ENCODE results near the gene AVPR2. TPM values are rescaled to one million over a fixed set of nuclear protein-coding genes. Genes with fewer than 3 reads are reported as not detected.

AVPR2 gene
- total RNA-seq, 2 donors from 2014 or later: not detected

- TF ChIP-seq CTCF (conservative IDR thresholded peaks at IDR 0.05): no peak
- H3K27me3 Mint-ChIP-seq (ENCODE audit: insufficient read depth): peaks cover 19% of the 10 kb centered on the region
- whole genome bisulfite sequencing, 2 experiments (ENCODE audit: insufficient coverage in 1 of 2, insufficient read length in 1 of 2): 0 to 9% methylated on average over 1 to 31 of the region's 32 CpGs
- H3K4me3 Mint-ChIP-seq: peak overlapping the region; percentile 49
- DNase-seq: no peak
- H3K36me3 Mint-ChIP-seq (ENCODE audit: low read depth): no peaks in the 10 kb centered on the region
- Histone ChIP-seq H3K4me1 (ENCODE audit: control insufficient read depth, insufficient read depth, low read length) (peaks cover 3% of the 10 kb centered on the region), H3K36me3 (ENCODE audit: control insufficient read depth, insufficient read depth, low read length) (no peaks in the 10 kb centered on the region), H3K27ac (ENCODE audit: low read depth, low read length) (no peak overlapping the region), H3K4me3 (ENCODE audit: low read length) (no peak overlapping the region), H3K9ac (ENCODE audit: extremely low read depth, low read length, poor library complexity, severe bottlenecking) (no peak overlapping the region), H3K27me3 (ENCODE audit: control insufficient read depth, insufficient read depth, low read length, poor library complexity, severe bottlenecking) (peaks cover 17% of the 10 kb centered on the region), H3K9me3 (ENCODE audit: control insufficient read depth, low read length) (no peaks in the 10 kb centered on the region)
- H3K9me3 Mint-ChIP-seq: peaks cover 55% of the 10 kb centered on the region
- no peak overlapping the region for H3K27ac Mint-ChIP-seq
- peaks cover 6% of the 10 kb centered on the region for H3K4me1 Mint-ChIP-seq
Measured at GRCh38 chrX:153885208-153885787, 19.2 kb upstream of the AVPR2 start.

GRCh38 chrX:153885968-153886903, 18.2 kb upstream of the AVPR2 start, which contains the start of gene L1CAM:
TSS of gene L1CAM (minus strand) at chrX:153886173. CDS start at chrX:153875836, 10,337 bp downstream.
- Histone ChIP-seq H3K27ac (ENCODE audit: low read depth, low read length) (no peak within 1 kb of the TSS), H3K27me3 (ENCODE audit: control insufficient read depth, insufficient read depth, low read length, poor library complexity, severe bottlenecking) (peaks cover 17% of the 10 kb centered on the region), H3K9me3 (ENCODE audit: control insufficient read depth, low read length) (no peaks in the 10 kb centered on the region), H3K9ac (ENCODE audit: extremely low read depth, low read length, poor library complexity, severe bottlenecking) (no peak within 1 kb of the TSS), H3K4me1 (ENCODE audit: control insufficient read depth, insufficient read depth, low read length) (peaks cover 3% of the 10 kb centered on the region), H3K4me3 (ENCODE audit: low read length) (no peak within 1 kb of the TSS), H3K36me3 (ENCODE audit: control insufficient read depth, insufficient read depth, low read length) (no peaks in the 10 kb centered on the region)
- Mint-ChIP-seq H3K36me3 (ENCODE audit: low read depth) (no peaks in the 10 kb centered on the region), H3K9me3 (peaks cover 56% of the 10 kb centered on the region), H3K4me1 (peaks cover 6% of the 10 kb centered on the region), H3K27ac (no peak within 1 kb of the TSS), H3K4me3 (peak within 1 kb of the TSS; percentile 49), H3K27me3 (ENCODE audit: insufficient read depth) (peaks cover 21% of the 10 kb centered on the region)
- peak; percentile 80 for DNase-seq
- WGBS, 2 experiments (ENCODE audit: insufficient coverage in 1 of 2, insufficient read length in 1 of 2): 2% methylated on average over 50 of the region's 94 CpGs; no CpG with 5 or more reads in 1 of the 2 experiments
- no peak for TF ChIP-seq CTCF (conservative IDR thresholded peaks at IDR 0.05)

GRCh38 chrX:153886915-153887314, 17.6 kb upstream of the AVPR2 start:
- 49% methylated on average over 13 of the region's 13 CpGs; no CpG with 5 or more reads in 1 of the 2 experiments for WGBS, 2 experiments (ENCODE audit: insufficient coverage in 1 of 2, insufficient read length in 1 of 2)
- H3K9ac ChIP-seq (ENCODE audit: extremely low read depth, low read length, poor library complexity, severe bottlenecking): no peak overlapping the region
- TF ChIP-seq CTCF (conservative IDR thresholded peaks at IDR 0.05): no peak
- no peak overlapping the region for H3K27ac ChIP-seq (ENCODE audit: low read depth, low read length)
- H3K9me3 ChIP-seq (ENCODE audit: control insufficient read depth, low read length): no peaks in the 10 kb centered on the region
- H3K4me1 ChIP-seq (ENCODE audit: control insufficient read depth, insufficient read depth, low read length): peaks cover 3% of the 10 kb centered on the region
- peaks cover 6% of the 10 kb centered on the region for H3K4me1 Mint-ChIP-seq
- H3K36me3 ChIP-seq (ENCODE audit: control insufficient read depth, insufficient read depth, low read length): no peaks in the 10 kb centered on the region
- DNase-seq: peak; percentile 62
- H3K4me3 Mint-ChIP-seq: peak overlapping the region; percentile 42
- H3K36me3 Mint-ChIP-seq (ENCODE audit: low read depth): no peaks in the 10 kb centered on the region
- H3K4me3 ChIP-seq (ENCODE audit: low read length): no peak overlapping the region
- H3K27me3 ChIP-seq (ENCODE audit: control insufficient read depth, insufficient read depth, low read length, poor library complexity, severe bottlenecking): peaks cover 17% of the 10 kb centered on the region
- no peak overlapping the region for H3K27ac Mint-ChIP-seq
- peaks cover 21% of the 10 kb centered on the region for H3K27me3 Mint-ChIP-seq (ENCODE audit: insufficient read depth)
- peaks cover 56% of the 10 kb centered on the region for H3K9me3 Mint-ChIP-seq

All from endodermal cell (in vitro differentiated cells).